H1 (cell line): ENCODE results near the gene PRPF6. TPM values are rescaled to one million over a fixed set of nuclear protein-coding genes. Genes with fewer than 3 reads are reported as not detected.

Experiments
- CTCF ChIA-PET: fragments of 300-600 bp; sonication (Branson Sonifier 250); formaldehyde crosslinking; loops from one replicate; lab custom pipeline; 2021; ENCODE audit not compliant: partially characterized antibody; lab: Charles Lee
- POLR2A ChIA-PET: fragments of 300-600 bp; sonication (Branson Sonifier 250); formaldehyde crosslinking; loops from one replicate; lab custom pipeline; 2021; ENCODE audit warnings: inconsistent platforms; ENCODE audit not compliant: partially characterized antibody; lab: Charles Lee
- DNase-seq, 2 experiments: peaks; one replicate each; pipeline versions ENCODE4 v3.0.0 to v3.0.0-alpha.2; 2010 to 2022; ENCODE audit warnings: low spot score in 2 of 2, low read depth in 1 of 2, mixed read lengths in 1 of 2
- FAIRE-seq: peaks from 2 replicates; lab custom pipeline; 2011; peaks lifted over from hg19 to GRCh38; lab: Jason Lieb, UNC
- H2AFZ ChIP-seq: 2 replicates; pipeline ENCODE4 v1.8.1; 2012; ENCODE audit warnings: low read length, inconsistent platforms
- H2AK5ac ChIP-seq: 2 replicates; pipeline ENCODE4 v1.6.1; 2013; ENCODE audit warnings: low read depth, low read length
- H2BK120ac ChIP-seq: replicated peaks from 2 replicates; pipeline ENCODE3; 2013; ENCODE audit warnings: low read depth, low read length, inconsistent platforms
- H2BK12ac ChIP-seq: 2 replicates; pipeline ENCODE4 v1.6.1; 2013; ENCODE audit warnings: low read depth, low read length
- H2BK15ac ChIP-seq: 2 replicates; pipeline ENCODE4 v1.6.1; 2013; ENCODE audit warnings: low read length
- H2BK20ac ChIP-seq: 2 replicates; pipeline ENCODE4 v1.6.1; 2013; ENCODE audit warnings: low read length
- H2BK5ac ChIP-seq: 2 replicates; pipeline ENCODE4 v1.6.1; 2013; ENCODE audit warnings: low read depth, low read length
- H3K14ac ChIP-seq: 2 replicates; pipeline ENCODE4 v1.6.1; 2013; ENCODE audit warnings: inconsistent platforms; ENCODE audit not compliant: insufficient read length
- H3K18ac ChIP-seq: 2 replicates; pipeline ENCODE4 v1.6.1; 2013; ENCODE audit warnings: low read length; ENCODE audit errors: extremely low read depth
- H3K23ac ChIP-seq: 2 replicates; pipeline ENCODE4 v1.6.1; 2013; ENCODE audit warnings: inconsistent platforms; ENCODE audit not compliant: insufficient read length
- H3K23me2 ChIP-seq: 2 replicates; pipeline ENCODE4 v1.6.1; 2013; ENCODE audit warnings: low read depth, low read length
- H3K27ac ChIP-seq: 2 replicates; pipeline ENCODE4 v1.6.1; 2011; ENCODE audit warnings: low read depth, low read length, inconsistent platforms
- H3K27me3 ChIP-seq, 4 experiments: replicated peaks in 1 of 4; 1 replicate in 1 of 4; 2 replicates in 3 of 4; pipeline versions ENCODE4 v1.6.1 to v1.8.1; 2011 to 2013; ENCODE audit warnings: low read length in 3 of 4, mild to moderate bottlenecking in 3 of 4, inconsistent platforms in 2 of 4, mixed read lengths in 2 of 4, moderate library complexity in 1 of 4; ENCODE audit not compliant: control insufficient read depth in 3 of 4, insufficient read depth in 3 of 4; ENCODE audit errors: extremely low read depth in 1 of 4
- H3K36me3 ChIP-seq, 4 experiments: 2 replicates each; pipeline versions ENCODE4 v1.6.1 to v1.8.1; 2011 to 2013; ENCODE audit warnings: mild to moderate bottlenecking in 4 of 4, low read length in 3 of 4, moderate library complexity in 2 of 4, control low read depth in 1 of 4, inconsistent platforms in 1 of 4; ENCODE audit not compliant: insufficient read depth in 4 of 4, control insufficient read depth in 2 of 4
- H3K4ac ChIP-seq: replicated peaks from 2 replicates; pipeline ENCODE3; 2013; ENCODE audit warnings: low read length, low read depth, mixed read lengths, inconsistent platforms; ENCODE audit not compliant: insufficient read length
- H3K4me1 ChIP-seq, 4 experiments: replicated peaks in 1 of 4; 1 replicate in 1 of 4; 2 replicates in 3 of 4; pipeline versions ENCODE4 v1.6.1 to v1.8.1; 2011 to 2013; ENCODE audit warnings: low read length in 3 of 4, inconsistent platforms in 2 of 4, mixed read lengths in 1 of 4; ENCODE audit not compliant: insufficient read depth in 4 of 4, control insufficient read depth in 3 of 4
- H3K4me2 ChIP-seq, 2 experiments: 2 replicates each; pipeline versions ENCODE4 v1.6.1 to v1.8.1; 2011 to 2013; ENCODE audit warnings: low read depth in 2 of 2, low read length in 2 of 2, control low read depth in 1 of 2, inconsistent platforms in 1 of 2, mild to moderate bottlenecking in 1 of 2; ENCODE audit not compliant: insufficient read depth in 1 of 2
- H3K4me3 ChIP-seq, 4 experiments: fragments of 200-600, 300-600 bp in 1 of 4; sonication (generic), shearing (Covaris generic), sonication (Bioruptor Twin) in 1 of 4; 2 replicates each; pipeline versions ENCODE4 v1.5.1 to v1.8.1; 2011 to 2016; ENCODE audit warnings: low read length in 4 of 4, low read depth in 3 of 4, control low read depth in 2 of 4, inconsistent platforms in 2 of 4, mild to moderate bottlenecking in 2 of 4, mixed read lengths in 1 of 4, moderate library complexity in 1 of 4; ENCODE audit not compliant: insufficient read depth in 2 of 4; ENCODE audit errors: extremely low read depth in 1 of 4
- H3K56ac ChIP-seq: replicated peaks from 2 replicates; pipeline ENCODE3; 2013; ENCODE audit warnings: low read depth, mild to moderate bottlenecking, mixed read lengths, low read length, inconsistent platforms; ENCODE audit not compliant: insufficient read length
- H3K79me1 ChIP-seq: 2 replicates; pipeline ENCODE4 v1.6.1; 2013; ENCODE audit warnings: low read depth, low read length, control low read depth
- H3K79me2 ChIP-seq, 2 experiments: 2 replicates each; pipeline versions ENCODE4 v1.6.1 to v1.8.1; 2012 to 2013; ENCODE audit warnings: low read length in 2 of 2, mild to moderate bottlenecking in 2 of 2, inconsistent platforms in 1 of 2; ENCODE audit not compliant: insufficient read depth in 2 of 2, control insufficient read depth in 1 of 2
- H3K9ac ChIP-seq, 4 experiments: replicated peaks in 1 of 4; 1 replicate in 1 of 4; 2 replicates in 3 of 4; pipeline versions ENCODE4 v1.6.1 to v1.8.1; 2011 to 2013; ENCODE audit warnings: low read depth in 3 of 4, low read length in 3 of 4, control low read depth in 2 of 4, mild to moderate bottlenecking in 2 of 4, moderate library complexity in 2 of 4, inconsistent platforms in 1 of 4; ENCODE audit errors: extremely low read depth in 1 of 4
- H3K9me3 ChIP-seq, 2 experiments: 2 replicates each; pipeline versions ENCODE4 v1.6.1 to v1.8.1; 2012 to 2013; ENCODE audit warnings: mild to moderate bottlenecking in 2 of 2, moderate library complexity in 2 of 2, control low read depth in 1 of 2, inconsistent platforms in 1 of 2, low read depth in 1 of 2, low read length in 1 of 2, mixed read lengths in 1 of 2; ENCODE audit not compliant: insufficient read depth in 2 of 2
- H4K20me1 ChIP-seq, 2 experiments: replicated peaks in 1 of 2; 2 replicates each; pipeline versions ENCODE3 to v1.8.1; 2011 to 2013; ENCODE audit warnings: inconsistent platforms in 2 of 2, low read length in 2 of 2, mild to moderate bottlenecking in 1 of 2; ENCODE audit not compliant: insufficient read depth in 2 of 2, control insufficient read depth in 1 of 2
- H4K5ac ChIP-seq: 2 replicates; pipeline ENCODE4 v1.6.1; 2013; ENCODE audit warnings: low read length, low read depth, mixed read lengths, inconsistent platforms; ENCODE audit not compliant: insufficient read length
- H4K8ac ChIP-seq: 2 replicates; pipeline ENCODE4 v1.8.0; 2013; ENCODE audit warnings: mild to moderate bottlenecking, moderate library complexity, low read length, inconsistent platforms; ENCODE audit not compliant: insufficient read depth; ENCODE audit errors: extremely low read depth
- H4K91ac ChIP-seq: replicated peaks from 2 replicates; pipeline ENCODE3; 2013; ENCODE audit warnings: low read length, mixed read lengths, inconsistent platforms; ENCODE audit not compliant: insufficient read length
- BACH1 ChIP-seq: IDR thresholded peaks from 2 replicates; pipeline ENCODE4 v1.6.1; 2012; ENCODE audit warnings: low read length, improper control_type of control experiment
- CEBPB ChIP-seq: IDR thresholded peaks from 2 replicates; pipeline ENCODE4 v1.6.1; 2012; ENCODE audit warnings: low read depth, low read length
- CTBP2 ChIP-seq: IDR thresholded peaks from 2 replicates; pipeline ENCODE4 v1.7.0; 2011; ENCODE audit warnings: borderline replicate concordance, mild to moderate bottlenecking, moderate library complexity, mixed read lengths, low read length; ENCODE audit not compliant: insufficient read depth, insufficient read length
- EGR1 ChIP-seq: IDR thresholded peaks from 2 replicates; pipeline ENCODE4 v1.6.1; 2011; ENCODE audit warnings: low read depth, low read length, borderline replicate concordance
- JUND ChIP-seq: IDR thresholded peaks from 2 replicates; pipeline ENCODE4 v1.6.1; 2011; ENCODE audit warnings: mild to moderate bottlenecking, improper control_type of control experiment, low read length
- KDM1A ChIP-seq: fragments of 200-600, 300-600 bp; sonication (generic); IDR thresholded peaks from 2 replicates; pipeline ENCODE4 v1.7.1; 2016; ENCODE audit warnings: mild to moderate bottlenecking, low read length, borderline replicate concordance
- NRF1 ChIP-seq: IDR thresholded peaks from 2 replicates; pipeline ENCODE4 v1.6.1; 2011; ENCODE audit warnings: mild to moderate bottlenecking, low read depth, low read length, improper control_type of control experiment
- POLR2A ChIP-seq, 2 experiments: IDR thresholded peaks; 1 replicate in 1 of 2; 2 replicates in 1 of 2; pipeline ENCODE4 v1.6.1; 2011; ENCODE audit warnings: low read depth in 2 of 2, low read length in 2 of 2, mild to moderate bottlenecking in 2 of 2; ENCODE audit errors: control extremely low read depth in 1 of 2
- RXRA ChIP-seq: IDR thresholded peaks from 2 replicates; pipeline ENCODE4 v1.6.1; 2011; ENCODE audit warnings: low read depth, mild to moderate bottlenecking, low read length, moderate library complexity; ENCODE audit not compliant: insufficient read depth
- SIX5 ChIP-seq: IDR thresholded peaks from 2 replicates; pipeline ENCODE4 v1.6.1; 2011; ENCODE audit warnings: mild to moderate bottlenecking, low read depth, low read length
- SP4 ChIP-seq: IDR thresholded peaks from 2 replicates; pipeline ENCODE4 v1.6.1; 2012; ENCODE audit warnings: low read length, inconsistent platforms
- SRF ChIP-seq: IDR thresholded peaks from 2 replicates; pipeline ENCODE4 v1.6.1; 2011; ENCODE audit warnings: mild to moderate bottlenecking, low read depth, low read length, moderate library complexity
- SUZ12 ChIP-seq: fragments of 200-600 bp; sonication (generic); IDR thresholded peaks from 2 replicates; pipeline ENCODE4 v1.6.1; 2012; ENCODE audit warnings: mild to moderate bottlenecking, inconsistent platforms, low read length, moderate library complexity, mixed read lengths
- TAF1 ChIP-seq: IDR thresholded peaks from 2 replicates; pipeline ENCODE4 v1.6.1; 2011; ENCODE audit warnings: mild to moderate bottlenecking, low read depth, low read length
- TCF12 ChIP-seq: IDR thresholded peaks from 2 replicates; pipeline ENCODE4 v1.6.1; 2011; ENCODE audit warnings: low read depth, mild to moderate bottlenecking, low read length
- WGBS, 2 experiments: shearing (Covaris generic) in 1 of 2; methylation state at CpG; one replicate each; pipeline versions ENCODE4 v1.1.6 to v1.1.7; 2013 to 2015; ENCODE audit warnings: low lambda C conversion rate in 2 of 2, mixed read lengths in 2 of 2, inconsistent platforms in 1 of 2, low coverage in 1 of 2, missing lambda C conversion rate in 1 of 2; ENCODE audit not compliant: insufficient replicate concordance in 2 of 2, insufficient coverage in 1 of 2, insufficient read length in 1 of 2; ENCODE audit errors: extremely low coverage in 1 of 2, missing lambda C conversion rate in 1 of 2; 5-methylcytosine and 5-hydroxymethylcytosine counted together
- polyA plus RNA-seq, 7 experiments: library from polyadenylated mRNA; depleted of rRNA in 3 of 7; stranded (reverse) in 5 of 7; unstranded in 2 of 7; fragments of >200 nt in 5 of 7; fragments of 200-250 nt in 2 of 7; gene quantifications; 1 replicate in 5 of 7; 2 replicates in 1 of 7; 4 replicates in 1 of 7; pipeline versions ENCODE4 v1.2.1 to v1.2.3, GENCODE V29; 2011 to 2013; ENCODE audit warnings: missing spikeins in 2 of 7, mixed read lengths in 2 of 7
- total RNA-seq: library from RNA; stranded (reverse); fragmentation: NEBNext Ultra II Directional; extraction: Animal tissue kit (Norgen Biotek cat#: 25700); gene quantifications from 2 replicates; pipeline ENCODE4 v1.2.1, GENCODE V29; 2021

The PRPF6 gene
- total and polyA plus RNA-seq, 2 of the 8 experiments (the other 6 are each of a cell fraction or from before 2014, with no cell fraction given): 27.9 to 76.9 TPM

DNA sequence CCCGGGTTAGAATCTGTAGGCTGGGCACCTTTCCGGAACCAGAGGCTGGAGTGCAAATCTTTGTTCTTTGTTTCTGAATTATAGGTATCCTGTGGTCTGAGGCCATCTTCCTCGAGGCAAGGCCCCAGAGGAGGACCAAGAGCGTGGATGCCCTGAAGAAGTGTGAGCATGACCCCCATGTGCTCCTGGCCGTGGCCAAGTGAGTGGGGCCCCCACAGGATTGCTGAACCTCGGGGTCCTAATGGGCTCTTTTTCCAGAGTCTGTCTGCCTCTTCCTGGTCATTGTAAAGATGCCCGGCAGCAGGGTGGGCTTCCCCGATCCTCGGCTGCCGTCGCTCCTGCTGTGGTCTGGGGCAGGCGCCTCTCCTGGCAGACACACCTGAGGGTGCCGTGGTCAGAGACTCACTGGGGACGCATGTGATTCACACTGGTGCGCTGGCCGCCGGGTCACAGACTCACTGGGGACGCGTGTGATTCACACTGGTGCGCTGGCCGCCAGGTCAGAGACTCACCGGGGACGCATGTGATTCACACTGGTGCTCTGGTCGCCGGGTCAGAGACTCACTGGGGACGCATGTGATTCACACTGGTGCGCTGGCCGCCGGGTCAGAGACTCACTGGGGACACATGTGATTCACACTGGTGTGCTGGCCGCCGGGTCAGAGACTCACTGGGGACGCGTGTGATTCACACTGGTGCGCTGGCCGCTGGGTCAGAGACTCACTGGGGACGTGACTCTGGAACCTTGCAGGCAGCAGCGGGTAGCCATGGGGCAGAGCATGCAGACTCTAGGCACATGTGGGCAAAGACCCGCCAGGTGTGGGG, 48.6 kb downstream of the PRPF6 start:
- no peaks in the 10 kb centered on the region for H3K23me2 ChIP-seq
- no peak overlapping the region for H2AK5ac ChIP-seq
- DNase-seq (no peak), FAIRE-seq (no peak)
- ChIA-PET POLR2A (no interaction called here), CTCF (interaction anchor here (0.9 to 2.1 kb wide), 3 partner anchors 12 to 91 kb away, joined by 3 to 5 read pairs (median 4); no protein-coding TSS in a partner anchor)
- no peak overlapping the region for H2BK15ac ChIP-seq
- no peak overlapping the region for H2BK12ac ChIP-seq
- no peak overlapping the region for H2BK120ac ChIP-seq
- no peaks in the 10 kb centered on the region for H3K79me2 ChIP-seq
- no peak overlapping the region for H3K4me3 ChIP-seq
- no peak overlapping the region for H3K23ac ChIP-seq
- 91% methylated on average over 32 of the region's 38 CpGs; no CpG with 5 or more reads in 1 of the 2 experiments for WGBS, 2 experiments
- no peaks in the 10 kb centered on the region for H3K27me3 ChIP-seq
- H3K56ac ChIP-seq: no peak overlapping the region
- peaks cover 0 to 6% of the 10 kb centered on the region in 2 experiments for H4K20me1 ChIP-seq
- no peak overlapping the region for H3K27ac ChIP-seq
- H3K18ac ChIP-seq: no peak overlapping the region
- no peak overlapping the region for H2AFZ ChIP-seq
- no peaks in the 10 kb centered on the region for H3K9me3 ChIP-seq
- H2BK5ac ChIP-seq: no peak overlapping the region
- no peak overlapping the region for H2BK20ac ChIP-seq
- no peaks in the 10 kb centered on the region for H3K4me1 ChIP-seq
- H3K79me1 ChIP-seq: peaks cover 2% of the 10 kb centered on the region; the same call in 1 of the 2 replicates
- H3K9ac ChIP-seq: no peak overlapping the region
- no peak overlapping the region for H3K4me2 ChIP-seq
- no peak overlapping the region for H4K91ac ChIP-seq
- H3K14ac ChIP-seq: no peak overlapping the region
- peaks cover 21 to 58% (median 44%) of the 10 kb centered on the region in 4 experiments for H3K36me3 ChIP-seq
- no peak overlapping the region for H4K5ac ChIP-seq
- no peak overlapping the region for H4K8ac ChIP-seq
- H3K4ac ChIP-seq: no peak overlapping the region
- TF ChIP-seq RXRA: no peak
- TF ChIP-seq EGR1: no peak
- no peak for TF ChIP-seq CTBP2
- no peak for TF ChIP-seq SP4
- no peak for TF ChIP-seq KDM1A
- no peak for TF ChIP-seq JUND
- TF ChIP-seq SRF: no peak
- no peak for TF ChIP-seq POLR2A (IDR thresholded peaks at IDR 0.05; ENCODE audit: control extremely low read depth in 1 of 2, low read depth in 2 of 2, low read length in 2 of 2)
- TF ChIP-seq TAF1: no peak
- TF ChIP-seq TCF12: no peak
- TF ChIP-seq BACH1: no peak
- TF ChIP-seq CEBPB: no peak
- TF ChIP-seq NRF1: no peak
- TF ChIP-seq SUZ12: no peak
- no peak for TF ChIP-seq SIX5
